GM18505 (cell line): ENCODE measurements around the gene FOXK2.

ENCODE experiments used
- ATAC-seq: cut with Tn5 transposase; IDR thresholded peaks from one replicate; pipeline ENCODE4 v1.9.1; 2021; ENCODE audit not compliant: unreplicated experiment
- POLR2A ChIP-seq: IDR thresholded peaks from 4 replicates; pipeline ENCODE4 v1.6.1; 2011; ENCODE audit warnings: borderline replicate concordance; ENCODE audit not compliant: insufficient read depth, insufficient read length; ENCODE audit errors: extremely low read depth

Gene FOXK2

DNA sequence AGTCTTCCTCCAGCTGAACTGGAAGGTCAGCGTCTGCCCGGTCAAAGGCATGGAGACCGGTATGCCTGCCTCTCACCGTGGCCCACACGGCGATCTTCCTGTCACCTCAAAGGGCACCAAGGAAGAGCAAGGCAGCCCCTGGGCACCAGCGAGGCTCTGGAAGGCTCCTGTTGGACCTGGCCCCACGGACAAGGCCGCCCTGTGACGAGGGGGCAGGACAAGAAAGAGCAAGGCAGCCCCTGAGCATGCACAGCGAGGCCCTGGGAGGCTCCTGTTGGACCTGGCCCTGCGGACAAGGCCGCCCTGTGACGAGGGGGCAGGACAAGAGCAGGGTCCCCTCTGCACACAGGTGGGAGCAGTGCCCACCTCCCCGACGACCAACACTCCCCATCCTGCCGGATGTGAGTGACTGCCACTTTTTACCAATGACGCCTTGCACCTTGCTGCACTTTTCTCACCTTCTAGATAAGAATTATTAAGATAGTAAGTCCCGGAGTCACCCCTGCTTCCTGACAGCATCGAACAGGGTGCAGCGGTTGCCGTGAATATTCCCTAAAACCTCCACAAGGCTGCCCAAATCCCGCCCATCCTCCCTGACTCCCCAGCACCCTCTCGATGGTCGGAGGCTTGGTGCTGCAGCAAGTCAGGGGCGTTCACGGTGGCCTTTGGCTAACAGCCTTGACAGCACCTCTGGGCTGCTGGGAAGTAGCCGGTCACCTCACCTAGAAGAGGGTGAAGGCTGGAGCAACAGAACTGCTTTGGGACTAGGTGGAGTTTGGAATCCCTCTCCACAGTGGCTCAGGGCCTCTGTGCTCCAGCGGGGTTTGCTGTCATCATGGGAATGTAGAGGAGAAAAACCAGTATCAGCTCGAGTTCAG is 134.4 kb downstream of the FOXK2 start:
- no peak for TF ChIP-seq POLR2A
- no peak for ATAC-seq
